Measurements from ENCODE around the gene ETFRF1. TPM values are rescaled to one million over a fixed set of nuclear protein-coding genes. Genes with fewer than 3 reads are reported as not detected.

The ETFRF1 gene
- total and polyA plus RNA-seq, 2 of the 8 experiments (the other 6 are each of a cell fraction or from before 2014, with no cell fraction given), result 4.3 to 7.7 TPM

DNA sequence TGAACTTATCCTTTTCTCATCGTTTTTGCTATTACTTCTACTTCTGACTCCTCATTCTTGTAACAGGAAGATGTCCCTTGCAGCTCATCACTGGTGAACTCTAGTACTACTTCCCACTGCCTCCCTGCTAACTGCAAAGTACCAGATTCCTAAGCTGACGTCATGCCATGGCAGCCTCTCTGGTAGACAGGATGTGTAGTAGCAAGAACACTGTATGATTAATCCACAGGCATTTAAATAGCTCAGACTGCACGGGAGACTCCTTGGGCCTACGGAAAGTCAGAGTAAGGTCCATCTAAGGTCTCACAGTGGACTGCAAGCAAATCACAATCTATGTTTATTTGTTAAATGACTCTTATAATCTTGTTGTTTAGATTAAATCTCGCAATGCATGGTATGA lies 43.6 kb upstream of the ETFRF1 start:
- POLR2A ChIA-PET (ENCODE audit: partially characterized antibody), result interaction anchor here (0.5 kb wide), 1 partner anchor 707 kb away, joined by 3 read pairs; no protein-coding TSS in a partner anchor
- Histone ChIP-seq H4K8ac (ENCODE audit: extremely low read depth, insufficient read depth, low read length) (no peak overlapping the region), H2AFZ (ENCODE audit: low read length) (no peak overlapping the region), H3K9ac (replicated peaks in 1 of 4; ENCODE audit: extremely low read depth in 1 of 4, low read depth in 3 of 4, low read length in 3 of 4) (no peak overlapping the region), H3K23me2 (ENCODE audit: low read depth, low read length) (no peaks in the 10 kb centered on the region), H2AK5ac (ENCODE audit: low read depth, low read length) (no peak overlapping the region), H3K23ac (ENCODE audit: insufficient read length) (no peak overlapping the region), H3K27me3 (replicated peaks in 1 of 4; ENCODE audit: control insufficient read depth in 3 of 4, extremely low read depth in 1 of 4, insufficient read depth in 3 of 4, low read length in 3 of 4) (no peaks in the 10 kb centered on the region), H4K91ac (replicated peaks; ENCODE audit: insufficient read length, low read length) (no peak overlapping the region), H3K4ac (replicated peaks; ENCODE audit: insufficient read length, low read depth, low read length) (no peak overlapping the region), H2BK15ac (ENCODE audit: low read length) (no peak overlapping the region), H4K20me1 (replicated peaks in 1 of 2; ENCODE audit: control insufficient read depth in 1 of 2, insufficient read depth in 2 of 2, low read length in 2 of 2) (no peaks in the 10 kb centered on the region), H2BK120ac (replicated peaks; ENCODE audit: low read depth, low read length) (no peak overlapping the region), H3K14ac (ENCODE audit: insufficient read length) (no peak overlapping the region), H3K4me3 (ENCODE audit: extremely low read depth in 1 of 4, insufficient read depth in 2 of 4, low read depth in 3 of 4, low read length in 4 of 4) (no peak overlapping the region), H3K79me1 (ENCODE audit: low read depth, low read length) (no peaks in the 10 kb centered on the region), H2BK5ac (ENCODE audit: low read depth, low read length) (no peak overlapping the region), H3K36me3 (ENCODE audit: control insufficient read depth in 2 of 4, insufficient read depth in 4 of 4, low read length in 3 of 4) (no peaks in the 10 kb centered on the region), H3K27ac (ENCODE audit: low read depth, low read length) (no peak overlapping the region), H3K4me1 (replicated peaks in 1 of 4; ENCODE audit: control insufficient read depth in 3 of 4, insufficient read depth in 4 of 4, low read length in 3 of 4) (peaks cover 0 to 9% (median 0%) of the 10 kb centered on the region in 4 experiments; a peak in 3 of 7 replicates), H3K56ac (replicated peaks; ENCODE audit: insufficient read length, low read depth, low read length) (no peak overlapping the region), H3K79me2 (ENCODE audit: control insufficient read depth in 1 of 2, insufficient read depth in 2 of 2, low read length in 2 of 2) (no peaks in the 10 kb centered on the region), H3K4me2 (ENCODE audit: insufficient read depth in 1 of 2, low read depth in 2 of 2, low read length in 2 of 2) (no peak overlapping the region), H4K5ac (ENCODE audit: insufficient read length, low read depth, low read length) (no peak overlapping the region), H2BK20ac (ENCODE audit: low read length) (no peak overlapping the region), H3K18ac (ENCODE audit: extremely low read depth, low read length) (no peak overlapping the region), H3K9me3 (ENCODE audit: insufficient read depth in 2 of 2, low read depth in 1 of 2, low read length in 1 of 2) (no peaks in the 10 kb centered on the region), H2BK12ac (ENCODE audit: low read depth, low read length) (no peak overlapping the region)
- TF ChIP-seq SUZ12 (IDR thresholded peaks at IDR 0.05; ENCODE audit: low read length) (no peak), SIX5 (IDR thresholded peaks at IDR 0.05; ENCODE audit: low read depth, low read length) (no peak), YY1 (IDR thresholded peaks at IDR 0.05; ENCODE audit: low read depth, low read length) (no peak), SAP30 (IDR thresholded peaks at IDR 0.05; ENCODE audit: insufficient read depth, insufficient replicate concordance, low read length) (no peak), FOSL1 (IDR thresholded peaks at IDR 0.05; ENCODE audit: insufficient read depth, low read depth, low read length) (no peak), CBX8 (IDR thresholded peaks at IDR 0.05; ENCODE audit: borderline replicate concordance, low read depth, low read length) (no peak), SIN3A (conservative IDR thresholded peaks at IDR 0.05 in 1 of 2, IDR thresholded peaks at IDR 0.05 in 1 of 2; ENCODE audit: low read depth in 1 of 2, low read length in 2 of 2) (no peak), RFX5 (IDR thresholded peaks at IDR 0.05; ENCODE audit: borderline replicate concordance, low read depth, low read length) (no peak), TAF1 (IDR thresholded peaks at IDR 0.05; ENCODE audit: low read depth, low read length) (no peak)
- TF ChIP-seq, protein P1, sequence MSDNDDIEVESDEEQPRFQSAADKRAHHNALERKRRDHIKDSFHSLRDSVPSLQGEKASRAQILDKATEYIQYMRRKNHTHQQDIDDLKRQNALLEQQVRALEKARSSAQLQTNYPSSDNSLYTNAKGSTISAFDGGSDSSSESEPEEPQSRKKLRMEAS (IDR thresholded peaks at IDR 0.05), result no peak
- DNase-seq (ENCODE audit: low read depth in 1 of 2, low spot score in 2 of 2) (no peak), FAIRE-seq (no peak)
- CTCF ChIA-PET (ENCODE audit: partially characterized antibody), result interaction anchor here (0.9 to 3.1 kb wide), 7 partner anchors 15 to 365 kb away, joined by 3 to 9 read pairs (median 4); partner anchors contain the start of genes DNAI7 and ETFRF1
- 86% methylated on average over 5 of the region's 5 CpGs; no CpG with 5 or more reads in 1 of the 2 experiments for WGBS, 2 experiments (ENCODE audit: extremely low coverage in 1 of 2, insufficient coverage in 1 of 2, insufficient read length in 1 of 2, insufficient replicate concordance in 2 of 2, low coverage in 1 of 2, low lambda C conversion rate in 2 of 2, missing lambda C conversion rate in 1 of 2)

Measured in H1 (cell line).